CD4-positive, alpha-beta T cell (primary cell): ENCODE results near the gene PALS1. TPM values are rescaled to one million over a fixed set of nuclear protein-coding genes. Genes with fewer than 3 reads are reported as not detected.

ENCODE experiments used
- ATAC-seq: fragments of 200-7000 bp; cut with Tn5 transposase; one replicate; pipeline ENCODE4 v1.10.0; 2022; ENCODE audit warnings: mild to moderate bottlenecking; ENCODE audit not compliant: poor library complexity
- CTCF ChIA-PET: fragments of 350-600 bp; sonication (Branson Sonifier 250); formaldehyde crosslinking; loops from one replicate; lab custom pipeline; 2021; ENCODE audit warnings: antibody characterized with exemption, inconsistent platforms; lab: Charles Lee
- POLR2A ChIA-PET: fragments of 350-600 bp; sonication (Branson Sonifier 250); formaldehyde crosslinking; loops from one replicate; lab custom pipeline; 2021; ENCODE audit warnings: antibody characterized with exemption, inconsistent platforms; lab: Charles Lee
- DNase-seq, 14 experiments: peaks; one replicate each; pipeline ENCODE4 v3.0.0-alpha.2; 2013 to 2020; ENCODE audit warnings: mixed read lengths in 2 of 14
- H3K27ac ChIP-seq, 2 donors: one replicate each; pipeline versions ENCODE4 v1.5.1 to v1.7.0; 2013; ENCODE audit warnings: low read length in 2 of 2, low read depth in 1 of 2, mild to moderate bottlenecking in 1 of 2
- H3K27me3 ChIP-seq, 2 experiments: 1 replicate in 1 of 2; 2 replicates in 1 of 2; pipeline versions ENCODE4 v1.6.1 to v1.7.0; 2013; ENCODE audit warnings: low read length in 2 of 2, control low read depth in 1 of 2, mild to moderate bottlenecking in 1 of 2, moderate library complexity in 1 of 2; ENCODE audit not compliant: insufficient read depth in 2 of 2, control insufficient read depth in 1 of 2
- H3K36me3 ChIP-seq: one replicate; pipeline ENCODE4 v1.6.1; 2013; ENCODE audit warnings: low read length, control low read depth; ENCODE audit not compliant: insufficient read depth
- H3K4me1 ChIP-seq: one replicate; pipeline ENCODE4 v1.6.1; 2013; ENCODE audit warnings: low read length, control low read depth; ENCODE audit not compliant: insufficient read depth
- H3K4me3 ChIP-seq: one replicate; pipeline ENCODE4 v1.5.1; 2013; ENCODE audit warnings: mild to moderate bottlenecking, low read length, moderate library complexity
- H3K9me3 ChIP-seq, 2 experiments: 1 replicate in 1 of 2; 2 replicates in 1 of 2; pipeline versions ENCODE4 v1.6.1 to v1.7.0; 2013; ENCODE audit warnings: low read length in 2 of 2, mild to moderate bottlenecking in 2 of 2, control low read depth in 1 of 2, moderate library complexity in 1 of 2; ENCODE audit not compliant: control insufficient read depth in 1 of 2, insufficient read depth in 1 of 2
- H3K27ac Mint-ChIP-seq: one replicate; pipeline ENCODE4 v1.8.0; 2020; ENCODE audit warnings: mixed read lengths
- H3K27me3 Mint-ChIP-seq: one replicate; pipeline ENCODE4 v1.8.0; 2021; ENCODE audit warnings: mixed read lengths
- H3K36me3 Mint-ChIP-seq: one replicate; pipeline ENCODE4 v1.8.0; 2021; ENCODE audit warnings: low read depth, mixed read lengths
- H3K4me1 Mint-ChIP-seq: one replicate; pipeline ENCODE4 v1.8.0; 2021; ENCODE audit warnings: low read depth, mixed read lengths
- H3K4me3 Mint-ChIP-seq: one replicate; pipeline ENCODE4 v1.8.0; 2020; ENCODE audit warnings: mild to moderate bottlenecking, mixed read lengths
- H3K9me3 Mint-ChIP-seq: one replicate; pipeline ENCODE4 v1.8.0; 2020; ENCODE audit warnings: mixed read lengths
- CTCF ChIP-seq: fragments of 200-600 bp; IDR thresholded peaks from one replicate; pipeline ENCODE4 v1.8.0; 2022; ENCODE audit warnings: antibody characterized with exemption, mild to moderate bottlenecking
- intact Hi-C, 2 experiments: fragments of 100-400 bp; cut with DNase I in 1 of 2; cut with micrococcal nuclease in 1 of 2; formaldehyde crosslinking; loops; one replicate each; pipeline versions ENCODE4 v1.15.1 to v1.9.0; 2023 to 2025; cut with DNase I, micrococcal nuclease
- total RNA-seq, 174 experiments: library from RNA in 2 of 174; stranded (reverse) in 2 of 174; gene quantifications; one replicate each; pipeline ENCODE4 v1.2.3 and lab custom pipeline; 2021 to 2026

The PALS1 gene
- total RNA-seq, 2 experiments from 2014 or later: 12.1 TPM

- no peaks in the 10 kb centered on the region for H3K36me3 Mint-ChIP-seq
- H3K27me3 Mint-ChIP-seq: peaks cover 3% of the 10 kb centered on the region
- H3K4me1 Mint-ChIP-seq: no peaks in the 10 kb centered on the region
- no peak overlapping the region for H3K4me3 Mint-ChIP-seq
- Histone ChIP-seq H3K4me3 (no peak overlapping the region), H3K36me3 (no peaks in the 10 kb centered on the region), H3K4me1 (no peaks in the 10 kb centered on the region), H3K9me3 (peaks cover 0 to 3% of the 10 kb centered on the region in 2 experiments), H3K27me3 (no peaks in the 10 kb centered on the region), H3K27ac (no peak overlapping the region)
- intact Hi-C loops: no loop called here
- H3K9me3 Mint-ChIP-seq: no peaks in the 10 kb centered on the region
- ChIA-PET CTCF (no interaction called here), POLR2A (no interaction called here)
- no peak for ATAC-seq
- no peak for DNase-seq
- H3K27ac Mint-ChIP-seq: no peak overlapping the region
- TF ChIP-seq CTCF: no peak
These were observed 46.0 kb upstream of the PALS1 start for GRCh38 chr14:67195279-67195678.

GRCh38 chr14:67199016-67199415 is 42.2 kb upstream of the PALS1 start:
- no peaks in the 10 kb centered on the region for H3K36me3 ChIP-seq
- no peaks in the 10 kb centered on the region for H3K27me3 ChIP-seq
- Mint-ChIP-seq H3K4me1 (no peaks in the 10 kb centered on the region), H3K4me3 (no peak overlapping the region), H3K36me3 (no peaks in the 10 kb centered on the region), H3K9me3 (no peaks in the 10 kb centered on the region), H3K27ac (no peak overlapping the region), H3K27me3 (peaks cover 4% of the 10 kb centered on the region)
- no peak for TF ChIP-seq CTCF
- CTCF ChIA-PET: no interaction called here
- POLR2A ChIA-PET: interaction anchor here (0.7 kb wide), 1 partner anchor 42 kb away, joined by 3 read pairs; the partner anchor contains the start of gene PALS1
- no peak overlapping the region for H3K4me3 ChIP-seq
- DNase-seq: no peak
- no peak overlapping the region for H3K27ac ChIP-seq
- intact Hi-C loops: no loop called here
- peaks cover 0 to 3% of the 10 kb centered on the region in 2 experiments for H3K9me3 ChIP-seq
- H3K4me1 ChIP-seq: no peaks in the 10 kb centered on the region
- no peak for ATAC-seq

- intact Hi-C loops: no loop called here
- Mint-ChIP-seq H3K4me1 (no peaks in the 10 kb centered on the region), H3K27me3 (peaks cover 4% of the 10 kb centered on the region), H3K36me3 (no peaks in the 10 kb centered on the region), H3K4me3 (no peak overlapping the region), H3K27ac (no peak overlapping the region), H3K9me3 (no peaks in the 10 kb centered on the region)
- POLR2A ChIA-PET: no interaction called here
- Histone ChIP-seq H3K9me3 (no peaks in the 10 kb centered on the region), H3K4me1 (no peaks in the 10 kb centered on the region), H3K27ac (no peak overlapping the region), H3K27me3 (no peaks in the 10 kb centered on the region), H3K36me3 (no peaks in the 10 kb centered on the region), H3K4me3 (no peak overlapping the region)
- CTCF ChIA-PET: no interaction called here
- no peak for TF ChIP-seq CTCF
- ATAC-seq (no peak), DNase-seq (no peak)
These were observed 33.4 kb upstream of the PALS1 start for GRCh38 chr14:67207810-67208209.
